HG03457 (cell line): ENCODE measurements around the gene CD79B.
"Not testable (repeated sequence)": the region's sequence is repeated elsewhere in the genome, so short reads cannot be mapped to it uniquely, and the experiment has no call there.

Source experiments
- ATAC-seq: cut with Tn5 transposase; IDR thresholded peaks from one replicate; pipeline ENCODE4 v1.9.1; 2021; ENCODE audit warnings: moderate number of reproducible peaks; ENCODE audit not compliant: unreplicated experiment

The CD79B gene

DNA sequence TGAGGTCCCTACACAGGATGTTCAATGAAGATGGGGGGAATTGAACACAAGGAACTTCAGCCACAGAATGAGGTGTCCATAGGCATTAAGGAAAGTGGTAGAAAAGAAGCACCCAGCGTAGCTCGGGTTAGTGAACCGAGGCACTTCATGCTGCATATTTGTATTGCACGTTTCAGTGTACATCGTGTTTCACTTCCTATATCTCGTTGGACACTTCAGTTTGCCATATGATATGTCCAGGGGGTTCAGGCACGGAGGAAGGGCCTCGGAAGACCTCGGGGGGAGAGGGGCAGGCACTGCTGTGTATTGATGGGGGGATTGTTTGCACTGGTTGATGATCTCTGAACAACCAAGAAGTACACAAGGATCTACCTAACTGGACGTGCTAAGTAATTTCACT is 16.4 kb downstream of the CD79B start:
- ATAC-seq, result not testable (repeated sequence)

DNA sequence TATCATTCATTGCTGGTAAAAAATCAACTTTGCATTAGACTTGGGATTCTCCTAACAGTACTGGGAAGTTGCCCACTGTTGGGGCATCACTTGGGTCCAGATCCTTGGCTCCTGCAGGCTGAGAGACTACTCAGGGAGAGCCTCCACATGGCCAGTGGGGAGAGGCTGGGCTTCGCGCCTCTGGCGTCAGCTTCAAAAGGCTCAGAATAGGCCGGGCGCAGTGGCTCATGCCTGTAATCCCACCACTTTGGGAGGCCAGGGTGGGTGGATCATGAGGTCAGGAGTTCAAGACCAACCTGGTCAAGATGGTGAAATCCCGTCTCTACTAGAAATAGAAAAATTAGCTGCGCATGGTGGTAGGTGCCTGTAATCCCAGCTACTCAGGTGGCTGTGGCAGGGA is 17.7 kb downstream of the CD79B start:
- ATAC-seq, result no peak

DNA sequence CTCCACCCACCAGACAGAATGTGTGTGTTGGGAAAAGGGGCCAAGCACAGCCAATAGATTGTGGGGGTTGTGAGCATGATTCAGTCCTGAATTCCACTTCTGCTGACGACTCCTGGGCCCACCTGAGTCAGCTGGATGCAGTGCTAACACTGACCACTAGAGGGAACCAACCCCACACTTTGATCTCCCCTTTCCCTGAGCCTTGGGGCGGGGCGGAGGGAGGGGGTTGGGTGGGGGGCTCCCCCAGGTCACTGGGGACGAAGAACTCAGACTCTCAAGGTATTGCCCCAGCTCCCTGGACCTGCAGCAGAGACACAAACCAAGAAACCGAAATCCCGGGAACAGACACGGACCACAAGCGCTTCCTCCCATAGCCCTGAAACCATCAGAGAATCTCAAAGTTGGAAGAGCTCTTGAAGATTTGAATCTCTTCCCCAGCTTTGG is 20.5 kb downstream of the CD79B start:
- ATAC-seq, result no peak

DNA sequence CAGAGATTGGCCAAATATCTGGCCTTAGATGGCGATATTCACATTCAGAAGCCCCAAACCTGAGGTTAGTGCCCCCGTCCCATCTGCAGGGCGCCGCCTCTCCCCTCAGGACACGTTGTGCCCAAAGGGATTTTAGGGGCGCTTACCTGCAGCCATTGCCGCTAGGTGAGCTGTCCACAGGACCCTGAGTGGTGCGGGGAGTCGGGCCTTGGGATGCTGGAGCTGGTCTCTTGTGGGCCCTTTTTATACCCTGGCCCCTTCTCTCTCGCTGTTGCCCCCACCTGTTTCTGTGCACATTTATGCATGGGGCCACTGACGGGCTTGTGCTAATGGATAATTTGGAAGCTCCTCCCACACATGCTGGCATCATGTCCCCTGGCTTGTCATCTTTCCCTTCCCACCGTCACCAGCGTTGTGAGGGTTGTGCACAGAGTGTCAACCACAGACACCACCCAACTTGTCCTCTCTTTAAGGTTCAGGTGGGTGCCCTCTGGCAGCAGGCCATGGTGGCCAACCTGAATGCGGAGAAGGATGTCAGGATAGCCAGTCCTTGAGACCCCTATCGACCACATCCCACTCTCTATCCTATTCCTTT is 21.0 kb downstream of the CD79B start, which contains the start of gene CSHL1:
TSS of gene CSHL1 (minus strand) at position 218 of the 595 bp plus-strand sequence. CDS start at position 156, 62 bp downstream.
- no peak for ATAC-seq

DNA sequence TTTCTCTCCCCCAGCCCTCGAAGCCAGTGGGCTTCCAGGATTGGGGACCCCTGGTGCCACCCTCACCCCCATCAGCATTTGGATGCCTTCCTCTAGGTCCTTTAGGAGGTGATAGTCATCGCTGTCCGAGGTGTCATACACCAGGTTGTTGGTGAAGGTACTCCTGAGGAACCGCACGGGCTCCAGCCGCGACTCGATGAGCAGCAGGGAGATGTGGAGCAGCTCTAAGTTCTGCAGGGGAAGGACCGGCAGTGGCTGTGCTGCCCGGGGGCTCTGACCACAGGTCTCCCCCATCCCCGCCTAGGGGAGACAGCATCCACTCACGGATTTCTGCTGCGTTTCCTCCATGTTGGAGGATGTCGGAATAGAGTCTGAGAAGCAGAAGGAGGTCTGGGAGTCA is 22.0 kb downstream of the CD79B start:
- ATAC-seq, result no peak

DNA sequence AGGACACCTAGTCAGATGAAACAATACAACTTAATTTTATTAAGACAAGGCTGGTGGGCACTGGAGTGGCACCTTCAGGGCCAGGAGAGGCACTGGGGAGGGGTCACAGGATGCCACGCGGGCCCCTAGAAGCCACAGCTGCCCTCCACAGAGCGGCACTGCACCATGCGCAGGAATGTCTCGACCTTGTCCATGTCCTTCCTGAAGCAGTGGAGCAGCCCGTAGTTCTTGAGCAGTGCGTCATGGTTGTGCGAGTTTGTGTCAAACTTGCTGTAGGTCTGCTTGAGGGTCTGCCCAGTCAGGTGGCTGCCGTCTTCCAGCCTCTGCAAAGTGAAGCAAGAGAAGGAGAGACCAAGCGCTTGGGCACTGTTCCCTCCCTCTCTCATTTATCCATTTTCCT is 22.5 kb downstream of the CD79B start:
- not testable (repeated sequence) for ATAC-seq

DNA sequence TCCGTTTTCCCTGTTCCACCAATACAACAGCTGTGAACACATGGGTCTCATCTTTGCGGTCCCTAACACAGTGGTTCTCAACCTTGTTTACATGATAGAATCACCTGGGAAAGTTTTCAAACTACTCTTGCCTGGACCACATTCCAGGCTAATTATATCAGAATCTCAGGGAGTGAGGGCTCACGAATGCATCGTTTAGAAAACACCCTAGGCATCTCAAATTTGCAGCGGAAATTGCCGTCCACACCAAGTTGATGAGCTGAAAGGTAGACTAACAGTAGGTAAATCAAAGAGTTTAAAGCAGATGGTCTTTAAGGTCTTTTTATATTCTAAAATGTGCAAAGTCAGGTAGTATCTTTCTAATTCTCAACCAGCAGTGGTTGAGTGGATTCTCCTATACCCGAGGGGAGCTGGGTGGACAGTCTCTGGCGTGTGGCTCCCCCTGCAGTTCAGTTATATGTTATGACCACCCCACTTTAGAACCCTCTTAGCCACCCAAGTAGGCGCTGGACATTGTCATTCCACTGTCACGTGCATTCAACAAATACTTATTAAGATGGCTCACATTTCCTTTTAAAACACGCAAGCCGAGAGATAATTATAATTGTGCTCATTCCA is 24.9 kb downstream of the CD79B start:
- ATAC-seq, result not testable (repeated sequence)

DNA sequence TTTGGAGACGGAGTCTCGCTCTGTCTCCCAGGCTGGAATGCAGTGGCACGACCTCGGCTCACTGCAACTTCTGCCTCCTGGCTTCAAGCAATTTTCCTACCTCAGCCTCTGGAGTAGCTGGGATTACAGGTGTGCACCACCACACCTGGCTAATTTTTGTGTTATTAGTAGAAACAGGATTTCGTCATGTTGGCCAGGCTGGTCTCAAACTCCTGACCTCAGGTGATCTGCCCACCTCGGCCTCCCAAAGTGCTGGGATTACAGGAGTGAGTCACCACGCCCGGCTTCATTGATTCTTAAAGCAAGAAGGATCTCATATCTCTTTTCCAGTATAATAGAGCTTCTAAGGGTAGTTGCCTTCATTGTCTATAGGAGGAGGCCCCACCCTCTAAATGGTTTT is 27.3 kb downstream of the CD79B start:
- not testable (repeated sequence) for ATAC-seq

DNA sequence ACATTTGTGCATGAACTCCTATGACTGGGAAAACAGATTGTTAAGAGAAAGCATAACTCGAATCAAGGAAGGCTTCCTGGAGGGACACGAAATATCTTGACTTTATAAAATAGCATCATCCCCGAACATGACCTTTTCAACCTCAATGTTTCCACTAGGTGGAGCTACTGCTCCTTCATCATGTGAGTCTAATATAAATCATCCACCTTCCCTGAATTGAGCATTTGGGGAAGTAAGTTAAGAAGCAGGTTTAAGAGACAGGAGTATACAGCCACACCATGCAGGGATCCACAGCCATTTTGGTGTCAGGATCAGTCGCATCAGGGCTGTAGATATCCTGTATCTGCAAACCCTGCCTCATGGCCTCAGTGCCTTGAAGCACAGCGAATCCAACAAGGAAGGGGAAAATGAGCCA is 28.3 kb downstream of the CD79B start:
- not testable (repeated sequence) for ATAC-seq

DNA sequence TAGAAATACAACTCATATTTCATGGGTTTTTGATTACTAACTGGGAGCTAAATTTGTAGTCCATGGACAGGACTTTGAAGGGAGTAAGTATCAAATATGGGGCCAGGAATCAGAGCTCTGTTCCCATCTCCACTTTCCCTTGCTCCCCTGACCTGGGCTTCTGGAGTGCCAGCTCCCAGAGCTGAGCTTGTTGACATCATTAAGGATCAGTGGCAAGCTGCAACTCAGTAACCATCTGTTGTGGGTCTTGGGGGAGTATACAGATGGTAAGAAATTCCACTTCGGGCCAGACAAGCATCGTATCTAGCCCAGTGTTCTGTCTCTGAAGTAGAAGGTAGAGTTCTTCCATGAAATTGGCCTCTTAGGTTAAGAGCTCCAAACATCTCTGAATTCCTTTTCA is 30.2 kb downstream of the CD79B start:
- ATAC-seq, result not testable (repeated sequence)

DNA sequence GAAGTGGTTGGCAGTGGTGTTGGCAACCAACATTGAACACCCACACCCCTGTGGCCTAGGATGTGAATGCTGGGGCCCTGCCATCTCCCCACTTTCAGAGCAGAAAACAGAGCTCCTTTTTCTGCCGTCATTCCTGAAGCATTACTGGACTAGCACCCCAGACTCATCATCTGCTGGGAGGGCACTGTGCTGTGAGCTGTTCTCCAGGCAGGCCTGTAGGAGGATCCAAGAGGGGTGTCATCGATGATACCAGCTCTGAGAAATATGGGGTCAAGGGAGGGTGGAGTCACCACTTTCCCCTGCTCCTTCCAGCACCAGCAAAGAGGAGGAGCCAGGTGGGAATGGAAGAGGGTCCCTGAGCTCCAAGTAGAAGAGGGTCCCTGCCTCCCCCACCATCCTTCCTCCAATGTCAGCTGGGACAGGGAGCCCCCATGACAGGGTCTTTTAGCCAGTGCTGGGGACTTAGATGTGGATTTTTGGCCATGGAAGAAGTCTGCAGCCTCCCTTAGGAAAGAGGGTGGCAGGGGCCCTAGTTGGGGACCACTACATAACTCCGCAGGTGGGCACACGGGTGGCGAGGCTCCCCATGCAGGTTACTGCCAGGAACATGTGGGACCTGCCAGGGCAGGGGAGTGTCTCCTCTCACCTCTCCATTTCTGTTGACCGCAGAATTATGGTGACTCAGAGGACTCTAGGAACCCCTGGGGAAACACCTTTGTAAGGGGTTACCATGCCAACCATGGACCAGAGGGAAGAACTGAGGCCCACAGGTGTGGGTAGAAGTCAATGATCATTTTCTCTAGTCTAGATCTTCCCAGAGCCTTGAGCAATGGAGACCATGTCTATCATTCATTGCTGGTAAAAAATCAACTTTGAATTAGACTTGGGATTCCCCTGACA is 33.0 kb downstream of the CD79B start:
- not testable (repeated sequence) for ATAC-seq

DNA sequence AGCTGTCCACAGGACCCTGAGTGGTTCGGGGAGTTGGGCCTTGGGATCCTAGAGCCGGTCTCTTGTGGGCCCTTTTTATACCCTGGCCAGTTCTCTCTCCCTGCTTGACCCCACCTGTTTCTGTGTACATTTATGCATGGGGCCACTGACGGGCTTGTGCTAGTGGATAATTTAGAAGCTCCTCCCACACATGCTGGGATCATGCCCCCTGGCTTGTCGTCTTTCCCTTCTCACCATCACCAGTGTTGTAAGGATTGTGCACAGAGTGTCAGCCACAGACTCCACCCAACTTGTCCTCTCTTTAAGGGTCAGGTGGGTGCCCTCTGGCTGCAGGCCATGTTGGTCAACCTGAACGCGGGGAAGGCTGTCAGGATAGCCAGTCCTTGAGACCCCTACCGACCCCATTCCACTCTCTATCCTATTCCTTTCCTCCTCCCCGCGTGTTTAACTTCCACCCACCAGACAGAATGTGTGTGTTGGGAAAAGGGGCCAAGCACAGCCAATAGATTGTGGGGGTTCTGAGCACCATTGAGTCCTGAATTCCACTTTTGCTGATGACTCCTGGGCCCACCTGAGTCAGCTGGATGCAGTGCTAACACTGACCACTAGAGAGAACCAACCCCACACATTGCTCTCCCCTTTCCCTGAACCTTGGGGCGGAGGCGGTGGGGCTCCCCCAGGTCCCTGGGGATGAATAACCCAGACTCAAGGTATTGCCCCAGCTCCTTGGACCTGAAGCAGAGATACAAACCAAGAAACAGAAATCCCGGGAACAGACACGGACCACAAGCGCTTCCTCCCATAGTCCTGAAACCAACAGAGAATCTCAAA is 35.4 kb downstream of the CD79B start, which contains the start of gene CSH1:
TSS of gene CSH1 (minus strand) at position 51 of the 831 bp plus-strand sequence. CDS start 63 bp downstream, outside the sequence.
- not testable (repeated sequence) for ATAC-seq

DNA sequence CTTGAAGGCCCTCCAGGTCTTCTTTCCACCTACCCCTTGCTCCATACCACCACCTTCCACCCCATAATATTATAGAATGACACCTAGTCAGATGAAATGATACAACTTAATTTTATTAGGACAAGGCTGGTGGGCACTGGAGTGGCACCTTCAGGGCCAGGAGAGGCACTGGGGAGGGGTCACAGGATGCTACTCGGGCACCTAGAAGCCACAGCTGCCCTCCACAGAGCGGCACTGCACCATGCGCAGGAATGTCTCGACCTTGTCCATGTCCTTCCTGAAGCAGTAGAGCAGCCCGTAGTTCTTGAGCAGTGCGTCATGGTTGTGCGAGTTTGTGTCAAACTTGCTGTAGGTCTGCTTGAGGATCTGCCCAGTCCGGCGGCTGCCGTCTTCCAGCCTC is 37.3 kb downstream of the CD79B start:
- ATAC-seq, result not testable (repeated sequence)

DNA sequence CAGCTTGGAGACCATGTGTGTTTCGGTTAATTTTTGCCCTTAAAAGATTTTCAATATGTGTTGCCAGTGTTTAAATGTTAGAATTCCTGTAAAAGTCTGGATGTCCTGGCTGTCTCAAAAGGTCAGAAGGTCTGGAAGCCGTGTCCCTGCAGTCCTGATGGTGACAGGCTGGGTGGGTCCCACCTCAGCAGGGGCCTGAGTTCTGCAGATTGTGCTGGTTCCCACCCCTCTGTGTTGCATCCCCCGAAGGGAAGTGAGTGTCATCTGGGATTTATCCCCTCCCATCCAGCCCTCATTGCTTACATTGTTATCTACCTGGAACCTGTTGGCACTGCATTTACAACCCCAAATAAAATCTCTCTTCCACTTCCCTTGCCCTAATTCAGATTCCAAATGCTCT is 38.1 kb downstream of the CD79B start:
- not testable (repeated sequence) for ATAC-seq

DNA sequence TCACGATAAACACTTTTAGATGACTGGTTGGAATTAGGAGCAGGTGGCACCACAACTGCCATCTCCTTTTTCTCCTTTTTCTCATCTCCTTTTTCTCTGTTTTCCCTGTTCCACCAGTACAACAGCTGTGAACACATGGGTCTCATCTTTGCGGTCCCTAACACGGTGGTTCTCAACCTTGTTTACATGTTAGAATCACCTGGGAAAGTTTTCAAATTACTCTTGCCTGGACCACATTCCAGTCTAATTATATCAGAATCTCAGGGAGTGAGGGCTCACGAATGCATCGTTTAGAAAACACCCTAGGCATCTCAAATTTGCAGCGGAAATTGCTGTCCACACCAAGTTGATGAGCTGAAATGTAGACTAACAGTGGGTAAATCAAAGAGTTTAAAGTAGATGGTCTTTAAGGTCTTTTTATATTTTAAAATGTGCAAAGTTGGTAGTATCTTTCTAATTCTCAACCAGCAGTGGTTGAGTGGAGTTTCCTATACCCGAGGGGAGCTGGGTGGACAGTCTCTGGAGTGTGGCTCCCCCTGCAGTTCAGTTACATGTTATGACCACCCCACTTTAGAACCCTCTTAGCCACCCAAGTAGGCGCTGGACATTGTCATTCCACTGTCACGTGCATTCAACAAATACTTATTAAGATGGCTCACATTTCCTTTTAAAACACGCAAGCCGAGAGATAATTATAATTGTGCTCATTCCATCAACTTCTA is 39.7 kb downstream of the CD79B start:
- ATAC-seq, result not testable (repeated sequence)

DNA sequence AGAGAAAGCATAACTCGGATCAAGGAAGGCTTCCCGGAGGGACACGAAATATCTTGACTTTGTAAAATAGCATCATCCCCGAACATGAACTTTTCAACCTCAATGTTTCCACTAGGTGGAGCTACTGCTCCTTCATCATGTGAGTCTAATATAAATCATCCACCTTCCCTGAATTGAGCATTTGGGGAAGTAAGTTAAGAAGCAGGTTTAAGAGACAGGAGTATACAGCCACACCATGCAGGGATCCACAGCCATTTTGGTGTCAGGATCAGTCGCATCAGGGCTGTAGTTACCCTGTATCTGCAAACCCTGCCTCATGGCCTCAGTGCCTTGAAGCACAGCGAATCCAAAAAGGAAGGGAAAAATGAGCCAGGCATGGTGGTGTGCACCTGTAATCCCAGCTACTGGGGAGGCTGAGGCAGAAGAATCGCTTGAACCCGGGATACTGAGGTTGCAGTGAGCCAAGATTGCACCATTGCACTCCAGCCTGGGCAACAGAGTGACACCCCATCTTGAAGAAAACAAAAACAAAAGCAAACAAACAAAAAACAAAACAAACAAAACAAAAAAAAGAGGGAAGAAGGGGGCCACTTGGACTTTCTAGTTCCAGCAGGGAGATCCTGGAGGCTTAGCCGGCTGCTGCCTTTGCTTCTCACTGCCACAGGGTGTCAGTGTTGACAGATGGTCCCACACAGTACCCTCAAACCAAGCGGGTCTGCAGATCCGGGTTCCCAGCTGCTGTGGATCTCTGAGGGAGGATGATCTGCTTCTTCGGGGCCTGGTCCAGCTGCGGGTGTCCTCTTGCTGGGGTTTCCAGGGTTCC is 42.9 kb downstream of the CD79B start:
- not testable (repeated sequence) for ATAC-seq

DNA sequence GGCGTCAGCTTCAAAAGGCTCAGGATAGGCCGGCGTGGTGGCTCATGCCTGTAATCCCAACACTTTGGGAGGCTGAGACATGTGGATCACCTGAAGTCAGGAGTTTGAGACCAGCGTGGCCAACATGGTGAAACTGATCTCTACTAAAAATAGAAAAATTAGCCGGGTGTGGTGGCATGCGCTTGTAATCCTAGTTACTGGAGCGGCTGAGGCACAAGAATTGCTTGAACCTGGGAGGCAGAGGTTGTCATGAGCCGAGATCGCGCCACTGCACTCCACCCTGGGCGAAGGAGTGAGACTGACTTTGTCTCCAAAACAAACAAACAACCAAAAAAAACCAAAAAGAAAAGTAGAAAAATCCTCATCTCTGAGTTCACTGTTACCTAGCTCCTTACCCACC is 47.0 kb downstream of the CD79B start:
- ATAC-seq, result not testable (repeated sequence)

DNA sequence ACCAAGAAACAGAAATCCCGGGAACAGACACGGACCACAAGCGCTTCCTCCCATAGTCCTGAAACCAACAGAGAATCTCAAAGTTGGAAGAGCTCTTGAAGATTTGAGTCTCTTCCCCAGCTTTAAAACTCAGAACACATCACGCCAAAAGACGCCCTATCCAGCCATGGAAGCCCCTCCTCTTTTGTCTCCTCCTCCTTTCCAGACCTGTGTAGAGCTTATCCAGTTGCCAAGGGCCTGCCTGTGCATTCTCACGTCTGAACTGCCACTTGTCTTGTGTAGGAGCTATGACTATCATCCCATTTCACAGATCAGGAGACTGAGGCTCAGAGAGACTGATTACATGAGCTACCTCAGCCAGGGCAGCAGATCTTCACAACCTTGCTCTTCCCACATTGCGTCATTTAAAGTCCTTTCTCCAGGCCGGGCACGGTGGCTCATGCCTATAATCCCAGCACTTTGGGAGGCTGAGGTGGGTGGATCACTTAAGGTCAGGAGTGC is 49.5 kb downstream of the CD79B start:
- not testable (repeated sequence) for ATAC-seq
